Suprapubic skin (tissue), 4 donors: ENCODE measurements around the gene LYPD6B. TPM values are rescaled to one million over a fixed set of nuclear protein-coding genes. Genes with fewer than 3 reads are reported as not detected.
A peak's percentile ranks its signal among the peaks of the same experiment; 100 is the strongest.

ENCODE experiments used
- DNase-seq, 2 donors: peaks; one replicate each; pipeline ENCODE4 v3.0.0-alpha.2; 2019; ENCODE audit warnings: low spot score in 2 of 2
- H3K27ac ChIP-seq: fragments of 200-600 bp; sonication (generic); one replicate; pipeline ENCODE4 v1.5.1; 2019
- H3K27me3 ChIP-seq: fragments of 200-600 bp; sonication (generic); one replicate; pipeline ENCODE4 v1.5.1; 2019
- H3K36me3 ChIP-seq: fragments of 200-600 bp; sonication (generic); one replicate; pipeline ENCODE4 v1.5.1; 2019
- H3K4me1 ChIP-seq: fragments of 200-600 bp; sonication (generic); one replicate; pipeline ENCODE4 v1.5.1; 2019
- H3K4me3 ChIP-seq: fragments of 200-600 bp; sonication (generic); one replicate; pipeline ENCODE4 v1.5.1; 2019; ENCODE audit warnings: mild to moderate bottlenecking
- H3K9me3 ChIP-seq: fragments of 200-600 bp; sonication (generic); one replicate; pipeline ENCODE4 v1.5.1; 2019
- EP300 ChIP-seq: sonication (generic); formaldehyde crosslinking; IDR thresholded peaks from one replicate; pipeline ENCODE4 v1.6.1; 2017; ENCODE audit warnings: antibody characterized with exemption
- POLR2A ChIP-seq, 2 donors: fragments of 450-650 bp; IDR thresholded peaks; one replicate each; pipeline ENCODE4 v1.6.1; 2017; ENCODE audit warnings: antibody characterized with exemption in 2 of 2, mild to moderate bottlenecking in 2 of 2, moderate library complexity in 2 of 2
- POLR2AphosphoS5 ChIP-seq, 3 donors: sonication (generic); formaldehyde crosslinking; IDR thresholded peaks; one replicate each; pipeline ENCODE4 v1.6.1; 2017; ENCODE audit warnings: antibody characterized with exemption in 3 of 3
- WGBS: methylation state at CpG from one replicate; pipeline ENCODE4 v1.1.5; 2018; 5-methylcytosine and 5-hydroxymethylcytosine counted together
- total RNA-seq, 4 donors: library from RNA; depleted of rRNA; stranded (reverse); fragments of >200 nt; gene quantifications; one replicate each; pipeline ENCODE4 v1.1.0, GENCODE V29; 2016
- TF ChIP-seq, protein P1 (sequence below), 2 donors: fragments of 200-600 bp in 1 of 2; fragments of 450-650 bp in 1 of 2; sonication (generic) in 1 of 2; IDR thresholded peaks; one replicate each; pipeline ENCODE4 v1.5.1; 2016 to 2019; ENCODE audit warnings: antibody characterized with exemption in 2 of 2, mild to moderate bottlenecking in 1 of 2, moderate library complexity in 1 of 2

Gene LYPD6B
- total RNA-seq, 4 donors from 2014 or later = 83.7 to 129 (median 97.7) TPM

DNA sequence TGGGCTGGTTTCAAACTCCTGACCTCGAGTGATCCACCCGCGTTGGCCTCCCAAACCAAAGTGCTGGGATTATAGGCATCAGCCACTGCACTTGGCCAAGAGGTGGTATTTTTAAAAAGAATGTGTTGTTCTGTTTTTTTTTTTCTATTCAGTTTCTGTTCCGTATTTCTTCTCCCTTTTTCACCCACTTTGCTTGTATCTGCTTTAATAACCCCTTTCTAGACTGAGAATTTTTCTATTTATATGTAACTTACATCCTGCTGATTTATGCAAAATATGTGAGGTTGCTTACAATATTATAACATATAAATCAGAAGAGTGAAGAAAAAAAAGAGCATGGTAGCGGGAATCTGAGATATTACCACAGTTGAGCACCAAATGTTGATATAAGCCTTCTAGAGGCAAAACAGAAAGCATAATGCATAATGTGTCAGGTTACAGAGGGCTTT lies 17.2 kb upstream of the LYPD6B start:
- WGBS = 86% methylated on average over 5 of the region's 5 CpGs
- no peak overlapping the region for H3K27ac ChIP-seq
- H3K4me3 ChIP-seq = no peak overlapping the region
- H3K4me1 ChIP-seq = peaks cover 10% of the 10 kb centered on the region
- TF ChIP-seq POLR2A (IDR thresholded peaks at IDR 0.05) = no peak
- no peak for TF ChIP-seq POLR2AphosphoS5 (IDR thresholded peaks at IDR 0.05)
- no peak for TF ChIP-seq EP300
- TF ChIP-seq, protein P1, sequence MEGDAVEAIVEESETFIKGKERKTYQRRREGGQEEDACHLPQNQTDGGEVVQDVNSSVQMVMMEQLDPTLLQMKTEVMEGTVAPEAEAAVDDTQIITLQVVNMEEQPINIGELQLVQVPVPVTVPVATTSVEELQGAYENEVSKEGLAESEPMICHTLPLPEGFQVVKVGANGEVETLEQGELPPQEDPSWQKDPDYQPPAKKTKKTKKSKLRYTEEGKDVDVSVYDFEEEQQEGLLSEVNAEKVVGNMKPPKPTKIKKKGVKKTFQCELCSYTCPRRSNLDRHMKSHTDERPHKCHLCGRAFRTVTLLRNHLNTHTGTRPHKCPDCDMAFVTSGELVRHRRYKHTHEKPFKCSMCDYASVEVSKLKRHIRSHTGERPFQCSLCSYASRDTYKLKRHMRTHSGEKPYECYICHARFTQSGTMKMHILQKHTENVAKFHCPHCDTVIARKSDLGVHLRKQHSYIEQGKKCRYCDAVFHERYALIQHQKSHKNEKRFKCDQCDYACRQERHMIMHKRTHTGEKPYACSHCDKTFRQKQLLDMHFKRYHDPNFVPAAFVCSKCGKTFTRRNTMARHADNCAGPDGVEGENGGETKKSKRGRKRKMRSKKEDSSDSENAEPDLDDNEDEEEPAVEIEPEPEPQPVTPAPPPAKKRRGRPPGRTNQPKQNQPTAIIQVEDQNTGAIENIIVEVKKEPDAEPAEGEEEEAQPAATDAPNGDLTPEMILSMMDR (IDR thresholded peaks at IDR 0.05) = no peak
- no peaks in the 10 kb centered on the region for H3K36me3 ChIP-seq
- H3K27me3 ChIP-seq = no peaks in the 10 kb centered on the region
- DNase-seq = no peak
- H3K9me3 ChIP-seq = no peaks in the 10 kb centered on the region

DNA sequence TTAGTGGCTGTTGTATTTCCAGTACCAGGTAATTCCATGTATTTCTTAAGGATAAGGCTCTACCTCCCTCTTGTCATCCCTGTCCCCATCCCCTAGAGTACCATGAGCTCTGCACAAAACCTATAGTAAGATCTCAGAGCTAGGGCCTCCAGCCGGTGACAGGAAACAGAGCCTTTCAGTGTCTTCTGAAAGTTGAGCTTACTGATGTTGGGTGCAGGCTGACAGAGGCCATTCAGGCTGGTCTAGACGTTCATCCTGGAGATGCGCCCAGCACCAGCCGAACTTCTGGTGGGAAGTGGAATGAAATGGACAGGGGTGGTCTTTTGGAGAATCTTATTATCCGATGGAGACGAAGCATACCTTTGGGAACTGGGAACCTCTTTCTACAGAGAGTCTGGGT lies 16.7 kb upstream of the LYPD6B start:
- DNase-seq = no peak
- Histone ChIP-seq H3K27ac (no peak overlapping the region), H3K36me3 (no peaks in the 10 kb centered on the region), H3K4me1 (peaks cover 10% of the 10 kb centered on the region), H3K27me3 (no peaks in the 10 kb centered on the region), H3K4me3 (no peak overlapping the region), H3K9me3 (no peaks in the 10 kb centered on the region)
- WGBS = 87% methylated on average over 6 of the region's 6 CpGs
- TF ChIP-seq, protein P1 (IDR thresholded peaks at IDR 0.05) = no peak
- no peak for TF ChIP-seq EP300

DNA sequence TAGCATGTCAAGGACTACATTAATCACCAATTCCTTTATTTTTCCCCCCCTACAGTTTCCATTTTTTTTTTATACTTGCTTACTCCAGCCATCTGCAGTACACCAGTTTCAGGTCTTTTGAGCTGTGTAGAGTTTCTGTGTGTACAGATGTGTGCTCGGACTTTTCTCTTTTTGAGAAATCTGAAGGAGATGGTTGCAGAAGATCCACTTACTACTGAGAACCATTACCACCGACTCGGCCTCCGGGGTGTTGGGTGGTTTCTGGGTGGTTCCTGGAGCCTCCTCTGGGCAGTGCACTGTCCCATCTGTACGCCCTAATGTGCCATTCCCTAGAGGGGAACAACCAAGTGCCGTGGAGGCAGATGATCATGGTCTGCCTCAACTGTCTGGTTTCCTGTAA lies 15.4 kb upstream of the LYPD6B start:
- Histone ChIP-seq H3K9me3 (no peaks in the 10 kb centered on the region), H3K27ac (no peak overlapping the region)
- WGBS = 85% methylated on average over 6 of the region's 6 CpGs

DNA sequence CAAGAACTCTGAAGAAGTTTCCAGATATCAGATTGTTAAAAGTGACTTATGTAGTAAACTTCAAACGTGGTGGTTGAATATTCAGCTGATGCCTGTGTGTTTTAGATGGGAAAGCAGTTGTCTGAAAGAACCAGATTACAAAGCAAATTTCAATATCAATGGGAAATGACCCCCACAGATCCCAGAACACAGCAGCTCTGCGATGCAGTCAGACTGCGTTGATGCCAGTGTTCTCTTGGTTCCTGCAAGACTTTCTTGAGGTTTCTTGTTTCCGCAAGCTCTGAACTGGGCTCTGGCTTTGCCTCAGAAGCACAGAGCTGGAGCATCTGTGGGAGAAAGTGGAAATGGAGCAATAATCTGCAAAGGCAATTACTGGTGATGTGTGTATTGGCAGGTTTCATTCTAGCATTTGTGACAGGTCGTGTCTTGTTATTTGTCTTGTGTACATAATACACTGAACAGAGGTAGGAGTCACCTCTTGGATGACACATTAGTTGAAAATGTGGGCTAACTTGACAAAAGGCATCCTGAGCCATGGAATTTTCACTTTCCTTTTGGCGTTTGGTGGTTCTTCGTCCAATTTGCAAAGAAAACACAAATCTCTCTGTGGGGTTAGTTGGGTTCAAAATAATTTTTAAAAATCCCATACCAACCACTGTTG lies 10.8 kb upstream of the LYPD6B start:
- peaks cover 14% of the 10 kb centered on the region for H3K4me1 ChIP-seq
- no peak overlapping the region for H3K4me3 ChIP-seq
- no peak for DNase-seq
- no peaks in the 10 kb centered on the region for H3K9me3 ChIP-seq
- TF ChIP-seq EP300 (no peak), POLR2AphosphoS5 (IDR thresholded peaks at IDR 0.05) (peak in 1 of 3 donors; percentile 33)
- peak overlapping the region; percentile 47 for H3K27ac ChIP-seq
- WGBS = 54% methylated on average over 7 of the region's 7 CpGs
- H3K27me3 ChIP-seq = peaks cover 16% of the 10 kb centered on the region
- no peaks in the 10 kb centered on the region for H3K36me3 ChIP-seq

More for the DNA sequence above, 15.4 kb upstream of the LYPD6B start:
- H3K27me3 ChIP-seq = no peaks in the 10 kb centered on the region
- H3K36me3 ChIP-seq = no peaks in the 10 kb centered on the region
- no peak overlapping the region for H3K4me3 ChIP-seq
- no peak for DNase-seq
- TF ChIP-seq POLR2AphosphoS5 (IDR thresholded peaks at IDR 0.05) (no peak), POLR2A (IDR thresholded peaks at IDR 0.05) (no peak), EP300 (no peak)
- TF ChIP-seq, protein P1 (IDR thresholded peaks at IDR 0.05) = no peak
- peaks cover 5% of the 10 kb centered on the region for H3K4me1 ChIP-seq

DNA sequence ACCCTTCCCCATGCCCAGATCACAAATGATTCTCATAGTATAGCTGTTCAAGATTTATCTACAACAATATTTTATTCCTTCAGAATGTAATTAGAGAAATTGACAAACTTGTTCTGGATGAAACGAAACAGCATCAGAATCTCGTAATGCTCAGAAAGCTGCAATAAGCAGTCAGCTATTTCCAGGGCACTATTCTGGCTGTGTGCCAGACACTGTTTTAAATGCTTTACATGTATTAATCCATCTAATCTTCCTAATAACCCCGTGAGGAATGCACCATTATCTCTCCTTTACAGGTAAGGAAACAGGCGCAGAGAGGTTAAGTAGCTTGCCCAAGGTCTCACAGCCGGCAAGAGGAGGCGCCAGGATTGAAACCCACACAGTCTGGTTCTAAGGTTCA lies 10.1 kb upstream of the LYPD6B start:
- no peak for DNase-seq
- no peak overlapping the region for H3K4me3 ChIP-seq
- no peaks in the 10 kb centered on the region for H3K36me3 ChIP-seq
- H3K9me3 ChIP-seq = no peaks in the 10 kb centered on the region
- peaks cover 16% of the 10 kb centered on the region for H3K27me3 ChIP-seq
- TF ChIP-seq, protein P1 (IDR thresholded peaks at IDR 0.05) = no peak
- no peak for TF ChIP-seq POLR2A (IDR thresholded peaks at IDR 0.05)
- no peak for TF ChIP-seq EP300
- TF ChIP-seq POLR2AphosphoS5 (IDR thresholded peaks at IDR 0.05) = no peak
- H3K4me1 ChIP-seq = peaks cover 14% of the 10 kb centered on the region
- peak overlapping the region; percentile 47 for H3K27ac ChIP-seq
- 59% methylated on average over 6 of the region's 6 CpGs for WGBS
